HG03159 (cell line): Measurements from ENCODE around the gene MIER1.
"Not testable (repeated sequence)": the region's sequence is repeated elsewhere in the genome, so short reads cannot be mapped to it uniquely, and the experiment has no call there.

Experiments
- ATAC-seq: cut with Tn5 transposase; IDR thresholded peaks from one replicate; pipeline ENCODE4 v1.9.1; 2021; ENCODE audit warnings: mild to moderate bottlenecking, moderate library complexity; ENCODE audit not compliant: unreplicated experiment

MIER1 gene

GRCh38 chr1:66937529-66938234, 12.9 kb downstream of the MIER1 start:
- no peak for ATAC-seq

DNA sequence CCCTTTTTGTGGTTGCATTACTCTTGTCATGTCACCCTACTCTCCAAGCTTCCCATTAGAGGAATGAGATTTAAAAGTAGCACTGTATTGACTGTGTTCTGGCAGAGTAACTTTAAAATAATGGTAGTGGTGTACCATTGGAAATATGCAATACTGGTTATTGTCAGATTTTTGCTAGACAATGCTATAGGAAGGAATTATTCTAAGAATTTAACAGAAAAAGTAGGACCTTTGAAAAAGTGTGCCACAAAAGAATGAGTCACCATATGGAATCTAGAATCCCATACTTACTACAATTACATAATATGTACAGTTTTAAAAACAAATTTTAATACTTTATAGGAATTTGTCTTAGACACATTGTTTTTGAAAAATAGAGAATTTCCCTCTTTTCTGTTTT, 13.8 kb downstream of the MIER1 start:
- ATAC-seq = no peak

- ATAC-seq = no peak
Measured at GRCh38 chr1:66940981-66941380, 16.2 kb downstream of the MIER1 start.

- ATAC-seq = no peak
Measured at GRCh38 chr1:66943361-66943969, 18.7 kb downstream of the MIER1 start.

- no peak for ATAC-seq
Measured at GRCh38 chr1:66944330-66945274, 19.8 kb downstream of the MIER1 start.

- ATAC-seq = no peak
Measured at GRCh38 chr1:66945316-66945715, 20.5 kb downstream of the MIER1 start.

- no peak for ATAC-seq
Measured at GRCh38 chr1:66947267-66947666, 22.5 kb downstream of the MIER1 start.

DNA sequence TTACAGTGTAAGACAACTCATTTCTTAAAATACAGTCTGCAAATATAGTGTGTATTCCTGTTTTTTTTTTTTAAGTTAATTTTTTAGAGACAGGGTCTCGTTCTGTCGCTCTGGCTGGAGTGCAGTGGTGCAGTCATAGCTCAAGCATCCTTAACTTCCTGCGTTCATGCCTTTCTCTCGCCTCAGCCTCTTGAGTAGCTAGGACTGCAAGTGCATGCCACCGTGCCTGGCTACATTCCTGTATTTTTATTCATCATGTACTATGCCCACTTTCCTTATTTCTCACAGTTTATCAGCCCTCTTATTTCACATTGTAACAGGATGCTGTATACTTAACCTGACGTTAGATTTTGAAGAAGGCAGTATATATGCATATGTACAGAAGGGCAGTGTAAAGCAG, 26.7 kb downstream of the MIER1 start:
- no peak for ATAC-seq

GRCh38 chr1:66954208-66954607, 29.4 kb downstream of the MIER1 start:
- ATAC-seq = peak; percentile 79

- ATAC-seq = no peak
Measured at GRCh38 chr1:66957938-66958337, 33.1 kb downstream of the MIER1 start.

DNA sequence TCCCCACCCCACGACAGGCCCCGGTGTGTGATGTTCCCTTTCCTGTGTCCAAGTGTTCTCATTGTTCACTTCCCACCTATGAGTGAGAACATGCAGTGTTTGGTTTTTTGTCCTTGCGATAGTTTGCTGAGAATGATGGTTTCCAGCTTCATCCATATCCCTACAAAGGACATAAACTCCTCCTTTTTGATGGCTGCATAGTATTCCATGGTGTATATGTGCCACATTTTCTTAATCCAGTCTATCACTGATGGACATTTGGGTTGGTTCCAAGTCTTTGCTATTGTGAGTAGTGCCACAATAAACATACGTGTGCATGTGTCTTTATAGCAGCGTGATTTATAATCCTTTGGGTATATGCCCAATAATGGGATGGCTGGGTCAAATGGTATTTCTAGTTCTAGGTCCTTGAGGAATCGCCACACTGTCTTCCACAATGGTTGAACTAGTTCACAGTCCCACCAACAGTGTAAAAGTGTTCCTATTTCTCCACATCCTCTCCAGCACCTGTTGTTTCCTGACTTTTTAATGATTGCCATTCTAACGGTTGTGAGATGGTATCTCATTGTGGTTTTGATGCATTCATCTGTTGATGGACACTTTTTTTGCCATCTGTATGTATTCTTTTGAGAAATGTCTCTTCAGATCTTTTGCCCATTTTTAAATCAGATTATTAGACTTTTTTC, 41.5 kb downstream of the MIER1 start:
- not testable (repeated sequence) for ATAC-seq

GRCh38 chr1:66968574-66968973, 43.8 kb downstream of the MIER1 start:
- ATAC-seq = no peak

DNA sequence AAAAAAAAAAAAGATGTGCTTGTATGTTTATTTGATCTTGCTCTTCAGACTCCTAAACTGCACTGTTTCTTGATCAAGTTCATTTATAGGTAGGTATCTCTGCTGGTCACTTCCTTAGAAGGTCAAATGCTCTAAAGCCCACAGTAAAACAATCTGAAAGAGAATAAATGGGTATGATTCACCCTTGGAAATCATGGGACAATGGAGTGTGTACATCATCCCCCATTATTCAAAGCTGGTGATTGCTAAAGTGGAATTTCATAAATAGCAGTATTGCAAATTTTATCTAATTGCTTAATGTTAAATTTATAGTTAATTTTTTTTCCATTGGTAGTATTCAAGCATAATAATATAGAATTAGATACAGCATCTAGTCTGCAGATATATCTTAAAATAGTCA, 53.4 kb downstream of the MIER1 start:
- ATAC-seq = no peak

DNA sequence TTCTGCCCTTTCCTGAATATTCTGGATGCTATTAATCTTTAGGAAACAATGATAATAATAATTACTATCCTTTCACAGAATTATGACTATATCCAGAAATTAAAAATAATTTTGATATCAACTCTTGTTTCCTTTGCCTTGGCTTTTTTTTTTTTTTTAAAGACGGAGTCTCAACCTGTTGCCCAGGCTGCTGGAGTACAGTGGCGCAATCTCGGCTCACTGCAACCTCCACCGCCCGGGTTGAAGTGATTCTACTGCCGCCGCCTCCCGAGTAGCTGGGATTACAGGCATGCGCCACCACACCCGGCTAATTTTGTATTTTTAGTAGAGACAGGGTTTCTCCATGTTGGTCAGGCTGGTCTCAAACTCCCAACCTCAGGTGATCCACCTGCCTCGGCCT, 54.8 kb downstream of the MIER1 start:
- ATAC-seq = not testable (repeated sequence)

GRCh38 chr1:66980745-66981367, 56.1 kb downstream of the MIER1 start:
- ATAC-seq = no peak

DNA sequence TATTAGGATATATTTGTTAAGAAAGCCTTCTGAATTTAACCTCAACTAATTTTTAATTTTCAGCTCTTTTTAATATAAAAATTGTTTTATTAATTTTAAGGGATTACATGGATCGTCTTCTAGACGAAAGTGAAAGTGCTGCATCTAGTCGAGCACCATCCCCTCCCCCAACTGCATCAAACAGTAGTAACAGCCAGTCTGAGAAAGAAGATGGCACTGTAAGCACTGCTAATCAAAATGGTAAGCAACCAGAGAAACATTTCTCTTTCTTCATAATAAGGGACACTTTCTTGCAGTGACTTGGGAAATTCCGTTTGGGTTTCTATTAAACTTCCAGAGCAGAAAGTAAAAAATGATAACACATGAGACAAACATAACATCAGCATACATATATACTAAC, 56.9 kb downstream of the MIER1 start:
- no peak for ATAC-seq

GRCh38 chr1:66982561-66983260, 57.9 kb downstream of the MIER1 start:
- peak; percentile 59 for ATAC-seq

DNA sequence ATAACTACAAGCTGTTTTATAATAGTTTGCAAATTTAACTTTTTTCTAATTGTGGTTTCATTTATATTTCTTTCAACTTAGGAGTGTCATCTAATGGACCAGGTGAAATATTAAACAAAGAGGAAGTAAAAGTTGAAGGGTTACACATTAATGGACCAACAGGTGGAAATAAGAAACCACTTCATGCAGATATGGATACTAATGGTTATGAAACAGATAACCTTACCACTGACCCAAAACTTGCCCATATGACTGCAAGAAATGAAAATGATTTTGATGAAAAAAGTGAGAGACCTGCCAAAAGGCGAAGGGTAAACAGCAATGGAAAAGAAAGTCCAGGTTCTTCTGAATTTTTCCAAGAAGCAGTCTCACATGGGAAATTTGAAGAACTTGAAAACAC, 59.7 kb downstream of the MIER1 start:
- peak; percentile 89 for ATAC-seq

DNA sequence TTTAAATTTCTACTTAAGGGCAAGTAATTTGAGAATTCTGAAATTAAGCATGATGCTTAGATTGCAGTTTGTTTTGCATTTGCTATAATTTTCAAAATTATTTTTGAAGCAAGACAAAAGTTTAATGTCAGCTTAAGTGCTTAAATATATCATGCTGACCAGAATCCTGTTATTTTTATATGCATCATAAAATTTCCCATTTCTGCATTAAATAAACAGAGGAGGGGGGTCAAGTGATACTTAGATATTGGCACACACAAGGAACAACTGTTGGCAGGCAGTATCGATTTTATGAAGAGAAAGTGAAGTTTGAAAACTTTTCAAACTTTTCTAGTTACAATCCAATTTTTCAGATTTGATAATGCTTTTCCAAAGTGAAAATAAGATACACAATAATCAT, 61.0 kb downstream of the MIER1 start:
- no peak for ATAC-seq

GRCh38 chr1:66993076-66993475, 68.3 kb downstream of the MIER1 start:
- ATAC-seq = no peak
